Suppressor macrophage treated with lipopolysaccharide for 4 hours (primary cell): ENCODE measurements around the gene COG2.
"Not testable (repeated sequence)": the region's sequence is repeated elsewhere in the genome, so short reads cannot be mapped to it uniquely, and the experiment has no call there.

Source experiments
- DNase-seq: peaks from one replicate; pipeline ENCODE4 v3.0.0-alpha.2; 2020

The COG2 gene

GRCh38 chr1:230702934-230703678 is 60.8 kb downstream of the COG2 start:
- no peak for DNase-seq

DNA sequence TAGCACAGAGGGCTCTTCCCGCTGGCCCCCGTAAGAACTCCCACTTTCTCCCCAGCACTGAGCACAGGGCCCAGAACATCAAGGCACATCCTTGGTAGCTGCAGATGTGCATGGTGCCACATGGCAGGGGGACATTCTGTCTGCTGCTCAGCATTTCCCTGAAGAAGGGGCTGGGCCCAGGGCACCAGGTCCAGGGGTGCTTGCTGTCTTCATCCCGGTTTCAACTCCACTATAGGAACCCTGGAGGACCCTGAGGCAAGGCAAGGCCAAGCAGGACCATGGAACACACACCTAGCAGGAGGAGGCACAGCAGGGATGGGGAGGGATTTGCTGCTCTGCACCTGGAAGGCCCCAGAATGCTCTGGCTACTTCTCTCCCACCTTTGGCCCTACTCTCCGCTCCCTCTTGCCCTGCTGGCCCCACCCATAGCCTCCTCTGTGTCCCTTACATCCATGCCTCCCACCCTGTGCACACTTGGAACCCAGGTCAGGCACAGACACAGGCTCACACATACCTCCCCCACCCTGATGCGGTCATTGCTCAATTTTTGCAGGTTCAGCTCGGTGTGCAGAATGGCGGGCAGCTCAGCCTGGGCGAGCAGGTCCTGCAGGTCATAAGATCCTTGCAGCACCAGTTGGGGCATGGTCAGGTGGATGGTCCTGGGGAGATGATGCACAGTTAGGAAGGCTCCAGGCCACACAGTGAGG is 61.6 kb downstream of the COG2 start:
- DNase-seq: no peak

DNA sequence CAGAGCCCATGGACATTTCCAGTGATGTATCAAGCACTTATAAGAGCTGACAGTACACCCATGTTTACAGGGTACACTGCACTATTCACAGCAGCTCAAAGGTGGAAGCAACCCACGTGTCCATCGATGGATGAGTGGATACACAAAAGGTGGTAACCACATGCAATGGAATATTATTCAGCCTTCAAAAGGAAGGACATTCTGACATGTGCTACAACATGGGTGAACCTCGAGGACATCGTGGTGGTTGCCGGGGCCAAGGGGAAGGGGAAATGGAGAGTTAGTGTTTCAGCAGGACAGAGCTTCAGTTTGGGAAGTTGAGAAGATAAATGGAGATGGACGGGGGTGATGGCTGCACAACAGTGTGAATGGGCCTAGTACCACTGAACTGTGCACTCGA is 62.5 kb downstream of the COG2 start:
- DNase-seq: no peak

DNA sequence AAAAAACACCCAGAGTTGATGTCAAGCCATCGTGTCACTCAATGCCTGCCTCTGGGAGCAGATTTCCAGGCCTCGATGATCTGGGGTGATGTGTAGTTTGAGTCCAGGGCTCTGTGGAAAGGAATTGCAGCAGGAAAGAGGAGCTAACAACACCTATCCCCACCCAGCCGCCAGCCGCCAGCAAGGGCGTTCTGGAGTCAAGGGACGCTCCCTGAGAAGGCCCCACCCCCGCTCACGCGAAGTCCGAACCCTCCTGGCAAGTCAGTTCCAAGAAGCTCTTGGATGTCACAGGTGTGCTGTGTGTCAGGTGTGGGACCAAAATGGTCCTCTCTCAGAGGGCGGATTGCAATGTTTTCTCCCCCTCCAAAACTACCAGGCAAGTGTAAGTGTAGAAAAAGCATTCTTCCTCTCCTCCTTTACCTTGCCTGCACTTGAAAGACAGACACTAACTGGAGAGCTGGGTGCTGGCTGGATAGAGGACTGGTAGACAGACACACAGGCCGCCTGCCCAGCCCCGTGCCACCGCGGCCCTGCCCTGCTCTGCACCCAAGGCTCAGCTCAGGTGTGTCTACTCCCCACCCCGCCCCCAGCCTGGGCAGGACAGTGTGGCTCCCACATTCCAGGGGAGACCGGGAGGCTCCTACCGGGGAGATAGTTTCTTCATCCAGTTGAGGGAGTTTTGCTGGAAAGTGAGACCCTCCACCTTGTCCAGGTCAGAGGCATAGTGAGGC is 63.2 kb downstream of the COG2 start:
- no peak for DNase-seq

DNA sequence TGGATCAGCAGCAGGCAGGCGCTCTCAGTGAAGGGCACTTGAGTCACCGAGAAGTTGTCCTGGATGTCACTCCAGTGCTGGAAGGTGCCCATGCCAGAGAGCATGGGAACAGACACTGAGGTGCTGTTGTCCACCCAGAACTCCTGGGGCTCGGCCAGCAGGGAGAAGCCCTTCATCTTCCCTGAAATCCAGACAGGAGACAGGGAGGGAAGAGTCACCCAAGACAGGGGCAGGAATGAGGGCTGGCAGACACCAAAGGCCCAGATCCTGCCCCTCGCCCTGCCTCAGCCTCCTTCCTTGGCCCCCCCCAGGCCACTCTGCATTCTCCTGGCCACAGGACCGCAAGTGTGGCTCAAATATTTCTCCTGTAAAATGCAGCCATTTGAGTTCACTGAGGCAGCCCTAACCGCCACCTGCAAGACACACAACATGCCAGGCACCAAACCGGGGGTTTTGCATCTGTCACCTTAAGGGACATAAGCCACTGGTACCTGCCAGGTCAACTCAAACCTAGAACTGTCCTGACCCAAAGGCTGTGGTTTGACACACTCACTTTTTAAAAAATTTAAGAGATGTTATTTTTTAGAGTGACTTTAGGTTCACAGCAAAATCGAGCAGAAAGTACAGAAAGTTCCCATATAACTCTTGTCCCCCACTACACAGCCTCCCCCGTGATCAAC is 63.9 kb downstream of the COG2 start:
- no peak for DNase-seq

- no peak for DNase-seq
Observed at GRCh38 chr1:230706887-230707731, 64.8 kb downstream of the COG2 start.

DNA sequence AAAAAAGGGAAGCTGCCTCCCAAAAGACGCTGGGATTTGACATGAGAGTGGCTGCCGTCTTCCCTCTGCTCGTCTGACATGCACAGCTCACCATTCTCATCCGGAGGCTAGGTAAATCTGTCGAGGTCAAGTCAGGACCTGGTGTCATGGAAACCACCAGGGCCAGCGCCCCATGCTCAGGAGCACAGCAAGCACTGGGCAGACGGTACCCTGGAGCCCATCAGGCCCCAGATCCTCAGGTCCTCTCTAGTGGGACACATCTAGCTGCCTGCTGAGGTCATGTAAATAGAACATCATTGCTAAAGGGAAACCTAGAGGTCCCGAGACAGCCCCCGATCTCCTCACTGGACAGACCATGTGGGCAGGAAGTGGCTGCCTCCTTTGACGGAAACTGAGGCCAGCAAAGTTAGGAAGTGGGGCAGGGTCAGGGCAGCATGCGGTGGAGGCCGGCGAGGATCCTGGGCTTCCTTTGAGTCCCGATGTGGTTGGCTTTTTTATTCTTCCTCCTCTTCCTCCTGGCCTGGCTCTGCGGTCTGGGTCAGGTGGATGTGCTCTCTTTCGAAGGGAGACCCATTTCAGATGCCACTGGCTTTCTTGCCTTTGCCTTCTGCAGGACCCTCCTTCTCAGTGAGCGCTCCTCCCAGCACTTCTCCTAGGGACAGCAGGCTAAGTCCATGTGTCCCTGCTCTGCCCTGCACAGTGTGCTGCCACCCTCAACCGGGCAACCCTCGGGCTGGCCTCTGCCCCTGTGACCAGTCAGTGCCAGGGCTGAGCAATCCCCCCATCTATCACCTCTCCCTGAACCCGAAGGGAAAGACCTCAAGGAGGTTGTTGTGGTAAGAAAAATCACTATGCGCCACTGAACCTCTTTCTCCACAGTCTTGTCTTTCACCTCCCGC is 65.7 kb downstream of the COG2 start:
- DNase-seq: no peak

- no peak for DNase-seq
Observed at GRCh38 chr1:230708631-230709580, 66.6 kb downstream of the COG2 start.

- no peak for DNase-seq
Observed at GRCh38 chr1:230709619-230710542, 67.6 kb downstream of the COG2 start.

DNA sequence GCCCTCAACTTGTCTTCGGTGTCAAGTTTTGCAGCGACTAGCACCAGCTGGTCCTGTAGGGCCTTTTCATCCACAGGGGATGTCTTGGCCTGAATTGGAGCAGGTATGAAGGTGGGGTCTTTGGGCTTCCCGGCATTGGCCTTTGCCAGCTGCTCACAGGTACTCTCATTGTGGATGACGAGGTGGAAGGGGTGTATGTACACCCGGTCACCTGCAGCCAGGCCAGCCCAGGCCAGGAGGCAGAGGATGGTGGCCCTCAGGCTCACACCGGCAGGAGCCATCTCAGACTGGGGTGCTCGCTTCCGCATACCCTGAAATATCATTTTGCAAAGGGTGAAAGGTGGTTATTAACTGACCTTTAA is 68.2 kb downstream of the COG2 start:
- no peak for DNase-seq

DNA sequence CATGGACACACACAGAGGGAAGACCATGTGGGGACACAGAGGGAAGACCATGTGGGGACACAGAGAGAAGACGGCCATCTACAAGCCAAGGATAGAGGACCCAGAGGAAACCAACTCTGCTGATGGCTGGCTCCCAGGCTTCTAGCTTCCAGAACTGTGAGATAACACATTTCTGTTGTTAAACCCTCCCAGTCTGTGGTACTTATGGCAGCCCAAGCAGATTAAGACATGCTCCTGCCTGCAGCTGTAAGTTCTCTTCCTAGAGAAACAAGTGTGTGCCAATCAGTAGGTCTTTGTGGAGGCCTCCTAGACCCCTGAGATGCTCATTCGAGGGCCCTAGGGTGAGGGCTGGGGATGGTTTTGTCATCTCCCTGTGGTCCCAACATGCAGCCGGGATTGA is 69.0 kb downstream of the COG2 start:
- DNase-seq: no peak

DNA sequence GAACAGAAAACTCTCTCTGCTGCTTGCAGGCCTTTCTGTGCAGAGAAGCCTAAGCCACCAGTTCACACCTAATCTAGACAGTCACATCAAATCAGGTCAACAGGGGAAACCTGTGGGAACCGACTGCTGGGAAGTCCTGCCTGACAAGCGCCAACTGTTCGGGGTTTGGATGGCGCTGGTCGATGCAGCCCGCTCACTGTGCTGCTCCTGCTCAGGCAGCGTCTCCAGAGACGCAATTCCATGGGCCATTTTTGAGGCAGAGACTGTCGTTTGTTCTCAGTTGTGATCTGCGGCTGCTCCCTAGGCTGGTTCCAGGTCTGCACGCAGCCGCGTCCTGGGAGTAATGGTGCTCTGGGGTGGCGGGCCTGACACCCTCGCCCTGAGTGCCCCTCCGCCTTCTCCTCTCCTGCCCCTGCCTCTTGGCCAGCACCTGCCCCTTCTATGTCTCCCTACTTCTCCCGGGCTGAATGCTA is 70.2 kb downstream of the COG2 start:
- DNase-seq: no peak

DNA sequence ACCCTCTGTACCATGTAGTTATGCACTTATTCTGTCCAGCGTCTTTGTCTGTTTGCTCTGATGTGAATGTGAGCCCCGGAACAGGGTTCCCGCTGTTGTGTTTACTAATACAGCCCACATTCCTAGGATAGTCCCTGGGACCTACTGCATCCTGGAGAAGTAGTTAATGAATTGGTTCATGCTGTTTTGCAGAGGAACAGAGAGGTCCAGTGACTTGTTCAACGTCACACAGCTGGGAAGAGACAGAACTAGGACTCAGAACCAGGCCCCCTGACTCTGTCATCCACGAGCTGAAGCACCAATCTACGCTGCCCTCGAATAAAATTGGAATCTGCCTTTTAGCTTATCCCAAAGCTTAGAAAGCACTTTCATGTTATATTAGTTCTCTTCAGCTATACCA is 70.9 kb downstream of the COG2 start:
- DNase-seq: no peak

GRCh38 chr1:230713547-230713914 is 71.2 kb downstream of the COG2 start:
- no peak for DNase-seq

GRCh38 chr1:230713915-230714764 is 71.9 kb downstream of the COG2 start, which contains the start of gene AGT:
TSS of gene AGT (minus strand) at chr1:230714122. CDS start at chr1:230710823, 3,299 bp downstream.
- DNase-seq: no peak

DNA sequence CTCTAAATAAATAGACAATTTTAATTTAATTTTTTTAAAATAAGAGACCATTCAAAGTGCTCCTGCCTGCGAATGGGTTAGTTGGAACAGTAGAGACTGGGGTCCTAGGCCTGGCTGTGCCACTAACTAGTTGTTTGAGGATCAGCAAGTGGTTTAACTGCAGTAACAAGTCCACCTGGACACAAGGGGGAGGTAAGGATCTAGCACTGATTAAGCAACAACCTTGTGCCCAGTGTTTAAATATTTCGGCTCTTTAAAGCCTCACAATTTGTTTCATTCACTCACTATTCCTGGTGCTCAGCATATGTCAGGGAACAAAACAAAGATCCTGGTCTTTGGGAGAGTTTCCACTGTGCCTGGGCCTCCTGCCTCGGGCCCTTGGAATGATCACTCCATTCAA is 73.2 kb downstream of the COG2 start:
- DNase-seq: no peak

DNA sequence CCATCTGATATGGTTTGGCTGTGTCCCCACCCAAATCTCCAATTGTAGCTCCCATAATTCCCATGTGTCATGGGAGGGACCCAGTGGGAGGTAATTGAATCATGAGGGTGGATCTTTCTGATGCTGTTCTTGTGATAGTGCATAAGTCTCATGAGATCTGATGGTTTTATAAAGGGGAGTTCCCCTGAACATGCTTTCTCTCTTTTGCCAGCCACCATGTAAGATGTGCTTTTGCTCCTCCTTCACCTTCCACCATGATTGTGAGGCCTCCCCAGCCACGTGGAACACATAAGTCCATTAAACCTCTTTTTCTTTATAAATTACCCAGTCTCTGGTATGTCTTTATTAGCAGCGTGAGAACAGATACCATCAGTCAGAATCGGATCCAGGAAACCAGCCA is 74.2 kb downstream of the COG2 start:
- DNase-seq: not testable (repeated sequence)

- DNase-seq: no peak
Observed at GRCh38 chr1:230717251-230717650, 75.0 kb downstream of the COG2 start.
